ENCODE measurements around the gene DAW1. TPM values are rescaled to one million over a fixed set of nuclear protein-coding genes. Genes with fewer than 3 reads are reported as not detected.

Gene DAW1
- total RNA-seq, 4 donors from 2014 or later, result 0.22 to 0.68 TPM; not detected in 2

DNA sequence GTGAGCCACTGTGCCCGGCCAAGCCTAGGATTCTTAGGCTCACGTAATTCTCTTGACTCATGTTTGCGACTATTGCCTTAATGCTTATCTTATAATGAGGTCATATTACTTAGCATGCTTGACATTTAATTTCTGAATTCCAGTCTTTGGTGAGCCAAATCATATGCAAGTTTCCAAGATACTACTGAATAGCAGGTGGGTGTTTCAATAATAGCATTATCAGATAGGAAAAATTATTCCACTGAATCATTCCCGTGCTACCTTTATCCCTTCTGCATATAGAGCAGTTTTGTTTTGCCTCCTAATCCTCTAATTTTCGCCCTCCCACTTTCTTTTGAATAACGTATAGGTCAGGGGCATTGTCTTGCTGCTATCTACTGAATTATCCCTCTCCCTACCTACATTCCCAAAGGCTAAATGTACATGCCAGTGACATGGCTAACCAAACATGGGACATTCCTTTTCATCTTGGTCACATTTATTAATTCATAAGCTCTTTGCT lies 4.9 kb downstream of the DAW1 start:
- TF ChIP-seq, protein P1, sequence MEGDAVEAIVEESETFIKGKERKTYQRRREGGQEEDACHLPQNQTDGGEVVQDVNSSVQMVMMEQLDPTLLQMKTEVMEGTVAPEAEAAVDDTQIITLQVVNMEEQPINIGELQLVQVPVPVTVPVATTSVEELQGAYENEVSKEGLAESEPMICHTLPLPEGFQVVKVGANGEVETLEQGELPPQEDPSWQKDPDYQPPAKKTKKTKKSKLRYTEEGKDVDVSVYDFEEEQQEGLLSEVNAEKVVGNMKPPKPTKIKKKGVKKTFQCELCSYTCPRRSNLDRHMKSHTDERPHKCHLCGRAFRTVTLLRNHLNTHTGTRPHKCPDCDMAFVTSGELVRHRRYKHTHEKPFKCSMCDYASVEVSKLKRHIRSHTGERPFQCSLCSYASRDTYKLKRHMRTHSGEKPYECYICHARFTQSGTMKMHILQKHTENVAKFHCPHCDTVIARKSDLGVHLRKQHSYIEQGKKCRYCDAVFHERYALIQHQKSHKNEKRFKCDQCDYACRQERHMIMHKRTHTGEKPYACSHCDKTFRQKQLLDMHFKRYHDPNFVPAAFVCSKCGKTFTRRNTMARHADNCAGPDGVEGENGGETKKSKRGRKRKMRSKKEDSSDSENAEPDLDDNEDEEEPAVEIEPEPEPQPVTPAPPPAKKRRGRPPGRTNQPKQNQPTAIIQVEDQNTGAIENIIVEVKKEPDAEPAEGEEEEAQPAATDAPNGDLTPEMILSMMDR (IDR thresholded peaks at IDR 0.05; ENCODE audit: low read depth), result no peak

DNA sequence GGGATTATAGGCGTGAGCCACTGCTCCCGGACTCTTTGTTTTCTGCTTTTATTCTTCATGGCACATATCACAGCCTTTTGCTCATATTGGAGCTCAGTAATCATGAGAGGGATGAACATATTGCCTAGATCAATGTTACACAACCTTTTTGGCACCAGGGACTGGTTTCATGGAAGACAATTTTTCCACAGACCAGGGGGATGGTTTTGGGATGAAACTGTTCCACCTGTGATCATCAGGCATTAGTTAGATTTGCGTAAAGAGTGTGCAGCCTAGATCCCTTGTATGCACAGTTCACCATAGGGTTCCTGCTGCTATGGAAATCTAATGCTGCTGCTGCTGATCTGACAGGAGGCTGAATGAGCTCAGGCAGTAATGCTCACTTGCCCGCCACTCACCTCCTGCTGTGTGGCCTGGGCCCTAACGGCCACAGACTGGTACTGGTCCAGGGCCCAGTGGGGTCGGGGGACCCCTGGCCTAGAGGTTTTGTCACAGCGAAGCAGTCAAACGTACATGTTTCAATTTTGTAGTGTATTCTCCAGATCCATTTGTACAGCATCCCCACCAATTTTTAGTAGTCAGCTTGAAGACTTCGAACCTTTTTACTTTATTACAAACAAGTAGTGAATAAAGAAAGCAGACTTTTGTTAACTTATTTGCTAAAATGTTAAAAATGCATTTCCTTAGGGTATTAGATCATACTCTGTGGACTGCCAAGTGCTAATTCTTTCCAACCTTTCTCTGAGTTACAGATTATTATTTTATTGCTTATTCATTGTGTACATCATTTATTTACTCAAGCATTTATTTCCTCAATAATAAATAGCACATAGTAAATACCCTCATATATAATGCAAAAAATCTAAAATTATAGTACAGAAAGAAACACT lies 6.2 kb downstream of the DAW1 start:
- TF ChIP-seq, protein P1 (IDR thresholded peaks at IDR 0.05; ENCODE audit: low read depth), result no peak

DNA sequence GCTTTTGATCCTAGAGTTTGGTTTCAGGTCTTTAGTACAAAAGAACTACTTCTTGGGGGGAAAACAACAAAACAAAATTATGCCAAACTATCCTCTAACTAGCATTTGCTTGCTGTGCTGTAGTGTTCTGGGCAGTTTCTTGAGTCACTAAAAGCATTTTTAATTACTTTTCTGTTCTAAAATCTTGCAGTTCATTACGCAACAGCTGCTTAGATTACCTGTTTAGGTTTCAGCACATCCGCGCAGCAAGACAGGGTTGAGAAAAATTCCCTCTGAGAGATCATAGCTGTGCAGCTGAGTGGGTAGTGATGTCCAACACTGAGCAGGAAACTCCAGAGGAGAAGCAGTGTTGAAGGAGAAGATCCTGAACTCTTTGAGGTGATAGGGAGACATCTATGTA lies 9.0 kb downstream of the DAW1 start:
- TF ChIP-seq, protein P1 (IDR thresholded peaks at IDR 0.05; ENCODE audit: low read depth), result no peak

DNA sequence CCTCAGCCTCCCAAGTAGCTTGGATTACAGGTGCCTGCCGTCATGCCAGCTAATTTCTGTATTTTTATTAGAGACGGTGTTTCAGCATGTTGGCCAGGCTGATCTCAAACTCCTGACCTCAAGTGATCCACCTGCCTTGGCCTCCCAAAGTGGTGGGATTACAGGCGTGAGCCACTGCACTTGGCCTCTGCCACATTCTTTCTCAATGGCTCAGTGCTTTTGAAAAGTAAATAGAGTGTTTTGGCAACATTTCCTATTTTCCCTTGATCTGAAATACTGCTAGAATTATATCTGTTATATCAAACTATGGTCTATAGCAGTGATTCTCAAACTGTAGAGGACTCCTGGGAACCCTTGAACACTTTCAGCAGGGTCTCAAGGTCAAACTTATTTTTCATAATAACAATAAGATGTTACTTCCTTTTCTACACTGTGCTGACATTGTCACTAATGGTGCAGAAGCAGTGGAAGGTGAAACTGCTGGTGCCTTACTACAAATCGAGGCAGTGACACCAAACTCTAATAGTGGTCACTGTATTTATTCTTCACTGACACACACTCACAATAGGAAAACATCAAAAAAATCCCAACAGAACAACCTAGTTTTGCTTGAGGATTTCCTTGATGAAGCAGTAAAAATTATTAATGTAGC lies 10.6 kb downstream of the DAW1 start:
- TF ChIP-seq, protein P1 (IDR thresholded peaks at IDR 0.05; ENCODE audit: low read depth), result no peak

DNA sequence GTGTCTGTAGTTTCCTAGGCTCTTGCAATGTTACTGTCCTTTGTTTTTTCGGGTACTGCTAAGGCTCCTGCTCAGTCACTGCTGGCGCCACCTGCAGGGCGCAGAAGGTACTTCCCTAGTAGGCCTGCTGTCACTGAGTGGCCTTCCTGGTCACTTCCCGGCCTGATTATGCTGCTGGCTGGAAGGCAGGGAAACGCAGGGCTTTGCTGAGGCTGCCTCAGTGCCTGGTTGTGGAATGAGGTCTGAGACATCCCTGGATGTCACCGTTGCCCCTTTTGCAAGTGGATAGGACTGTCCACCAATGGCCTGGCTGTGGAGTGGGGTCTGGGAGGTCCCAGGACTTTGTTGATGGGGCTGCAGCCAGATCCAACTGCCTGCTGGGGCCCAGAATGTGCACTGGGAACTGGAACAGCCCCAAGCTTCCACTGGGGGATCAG lies 13.1 kb downstream of the DAW1 start:
- TF ChIP-seq, protein P1 (IDR thresholded peaks at IDR 0.05; ENCODE audit: low read depth), result no peak

DNA sequence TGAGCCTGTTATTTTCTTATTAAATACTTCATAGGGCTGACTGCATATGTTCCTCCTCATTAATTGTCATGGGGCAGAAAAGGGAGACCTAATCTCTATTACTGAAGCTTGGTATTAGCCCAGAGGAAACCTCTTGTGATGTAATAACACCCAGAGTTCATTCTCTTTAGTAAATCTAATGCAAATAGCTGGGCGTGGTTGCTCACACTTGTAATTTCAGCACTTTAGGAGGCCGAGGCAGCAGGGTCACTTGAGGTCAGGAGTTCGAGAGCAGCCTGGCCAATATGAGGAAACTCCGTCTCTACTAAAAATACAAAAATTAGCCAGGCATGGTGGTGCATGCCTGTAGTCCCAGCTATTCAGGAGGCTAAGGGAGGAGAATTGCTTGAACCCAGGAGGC lies 14.7 kb downstream of the DAW1 start:
- TF ChIP-seq, protein P1 (IDR thresholded peaks at IDR 0.05; ENCODE audit: low read depth), result no peak

DNA sequence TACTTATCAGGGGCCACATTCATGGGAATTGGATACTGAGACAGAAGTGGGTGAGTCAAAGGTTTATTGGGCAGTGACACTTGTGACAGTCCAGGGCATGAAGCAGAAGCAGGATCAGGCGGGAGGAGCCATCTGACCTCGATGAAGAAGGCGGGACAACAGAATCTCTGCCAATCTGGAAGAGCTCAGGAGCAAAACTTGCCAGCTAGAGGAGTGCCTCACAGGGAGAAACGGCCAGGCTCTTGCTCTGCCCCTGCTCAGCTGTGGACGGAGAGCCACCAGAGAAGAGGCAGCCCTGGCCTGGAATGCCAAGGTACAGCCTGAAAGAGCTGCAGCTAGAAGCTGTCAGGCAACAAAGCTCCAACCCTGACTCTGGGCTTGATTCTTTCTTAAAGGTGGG lies 16.9 kb downstream of the DAW1 start:
- TF ChIP-seq, protein P1 (IDR thresholded peaks at IDR 0.05; ENCODE audit: low read depth), result no peak

All from subcutaneous adipose tissue (tissue), 4 donors.